DMS79 (cell line): ENCODE measurements around the gene TBRG4.

Experiments
- DNase-seq: peaks from one replicate; lab custom pipeline; 2025; lab: John Stamatoyannopoulos, UW

The TBRG4 gene

DNA sequence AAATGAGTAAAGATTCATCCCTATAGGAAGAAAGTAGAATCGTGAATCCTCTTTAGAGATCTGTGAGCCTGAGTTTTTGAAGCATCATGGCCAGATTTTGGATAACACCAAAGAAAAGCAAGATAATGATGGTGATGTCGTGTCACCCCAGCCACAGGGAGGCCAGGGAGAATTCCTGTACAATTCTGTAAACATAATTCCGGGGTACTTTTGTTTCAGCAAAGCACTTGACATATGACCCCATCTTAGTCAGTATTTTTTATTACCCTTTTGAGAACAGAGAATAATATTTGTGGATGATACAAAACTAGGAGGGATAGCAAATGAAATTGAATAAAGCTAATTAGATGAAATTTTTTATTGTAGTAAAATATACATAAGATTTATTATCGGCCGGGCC lies 56.5 kb downstream of the TBRG4 start:
- DNase-seq, result no peak

DNA sequence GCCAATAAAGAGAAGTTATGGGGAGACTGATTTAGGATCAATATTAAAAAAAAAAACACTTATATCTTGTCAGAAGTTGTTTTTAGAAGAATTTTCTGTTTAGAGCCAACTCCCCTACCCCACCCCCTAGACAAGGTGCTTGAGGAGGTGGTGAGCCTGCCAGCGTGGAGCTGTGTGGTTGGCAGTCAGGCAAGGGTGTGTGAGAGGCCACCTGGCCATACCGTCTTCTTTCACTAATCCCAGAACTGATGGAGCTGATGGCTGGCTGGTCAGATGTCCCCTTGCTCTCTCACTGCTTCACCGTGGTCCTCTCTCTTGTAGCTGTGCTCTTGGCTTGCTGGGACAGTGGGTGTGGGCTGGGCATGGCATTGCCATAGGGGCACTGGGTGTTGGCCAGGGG lies 57.1 kb downstream of the TBRG4 start:
- no peak for DNase-seq

DNA sequence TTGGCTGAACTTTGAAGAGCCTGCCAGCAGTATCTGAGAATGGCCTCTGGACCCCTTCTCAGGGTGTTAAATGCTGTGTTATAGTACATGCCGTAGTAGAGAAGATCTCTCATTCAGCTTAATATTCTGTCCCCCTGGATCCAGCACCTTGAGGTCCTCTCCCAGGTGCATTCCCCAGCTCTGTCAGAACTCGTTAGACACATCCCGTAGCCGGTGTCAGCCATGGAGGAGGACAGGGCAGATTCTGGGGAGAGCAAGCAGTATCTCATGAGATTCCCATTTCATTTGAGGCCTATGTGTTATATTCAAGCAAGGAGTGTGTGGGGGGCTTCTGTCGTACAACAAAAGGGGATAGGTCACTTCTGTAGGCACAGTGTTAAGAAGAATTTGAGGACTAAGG lies 57.6 kb downstream of the TBRG4 start:
- no peak for DNase-seq

DNA sequence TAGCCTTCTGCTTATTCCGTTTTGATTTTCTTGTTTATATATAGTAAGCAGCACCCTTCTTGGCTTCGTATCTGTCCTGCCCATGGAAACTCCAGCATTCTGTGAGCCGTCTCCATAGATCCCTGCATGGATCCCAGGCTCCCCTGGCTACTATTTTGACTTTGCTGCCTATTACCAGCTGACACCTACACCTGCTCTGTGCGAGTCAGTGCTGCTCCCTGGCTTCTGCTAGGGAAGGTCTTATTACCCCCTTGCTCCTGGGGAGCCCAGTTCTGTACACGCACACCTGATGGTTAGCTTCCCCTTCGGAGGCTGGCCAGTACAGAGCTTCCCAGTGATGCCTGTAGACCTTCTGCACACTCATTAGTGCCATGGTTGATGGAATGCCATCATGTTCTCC lies 58.1 kb downstream of the TBRG4 start:
- no peak for DNase-seq

DNA sequence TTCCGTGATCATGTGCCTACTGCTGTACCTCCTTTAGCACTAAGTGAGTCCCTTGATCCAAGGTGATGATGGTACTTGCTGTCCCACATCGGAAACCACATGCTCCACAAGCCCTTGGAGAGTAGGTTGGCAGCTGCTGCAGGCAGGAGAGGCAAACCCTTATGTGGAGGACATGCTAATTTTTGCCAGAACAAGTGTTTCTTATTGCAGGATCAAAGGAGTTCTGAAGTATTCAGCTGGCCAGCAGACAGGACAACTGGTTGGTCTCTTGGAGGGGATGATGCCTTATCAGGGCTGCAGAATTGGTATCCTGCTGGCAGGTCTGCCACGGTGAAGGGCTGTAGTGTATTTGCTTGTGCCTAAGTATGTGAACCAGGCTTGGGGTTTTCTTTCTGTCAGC lies 59.5 kb downstream of the TBRG4 start:
- DNase-seq, result peak; percentile 99

DNA sequence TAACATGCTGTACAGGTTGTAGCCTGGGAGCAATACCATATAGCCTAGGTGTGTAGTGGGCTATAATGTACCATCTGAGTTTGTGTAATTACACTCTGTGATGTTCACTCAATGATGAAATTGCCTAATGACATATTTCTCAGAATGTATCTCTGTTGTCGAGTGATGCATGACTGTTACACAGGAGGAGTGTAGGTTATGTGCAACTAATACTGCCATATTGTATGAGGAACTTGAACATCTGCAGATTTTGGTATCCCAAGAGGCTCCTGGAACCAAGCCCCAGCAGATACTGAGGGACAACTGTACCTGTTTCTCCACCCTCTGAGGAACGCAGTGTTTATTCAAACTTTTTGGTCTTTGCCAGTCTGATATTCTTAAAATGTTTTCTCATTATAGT lies 61.3 kb downstream of the TBRG4 start:
- DNase-seq, result no peak
